K562 (cell line): ENCODE data around the gene ACHE. TPM values are rescaled to one million over a fixed set of nuclear protein-coding genes. Genes with fewer than 3 reads are reported as not detected.

Source experiments
- BRCA1 ChIP-seq, 2 experiments: fragments of 450-650 bp in 1 of 2; sonication (generic) in 1 of 2; formaldehyde crosslinking in 1 of 2; IDR thresholded peaks; 2 replicates each; pipeline versions ENCODE4 v1.5.0 to v1.6.1; 2017 to 2020; ENCODE audit warnings: mild to moderate bottlenecking in 1 of 2, missing genetic modification reagents in 1 of 2
- BRF1 ChIP-seq: IDR thresholded peaks from 3 replicates; pipeline ENCODE4 v1.6.1; 2011; ENCODE audit warnings: borderline replicate concordance, mild to moderate bottlenecking; ENCODE audit not compliant: insufficient read length; ENCODE audit errors: extremely low read depth
- CBFA2T3 ChIP-seq: fragments of 450-650 bp; IDR thresholded peaks from 2 replicates; pipeline ENCODE4 v1.6.1; 2017
- CCNT2 ChIP-seq: IDR thresholded peaks from 2 replicates; pipeline ENCODE4 v1.6.1; 2011; ENCODE audit warnings: borderline replicate concordance, low read depth, mild to moderate bottlenecking, moderate library complexity, mixed read lengths, low read length; ENCODE audit not compliant: insufficient read length; ENCODE audit errors: extremely low read depth
- ELK3 ChIP-seq: fragments of 450-650 bp; formaldehyde crosslinking; IDR thresholded peaks from 2 replicates; pipeline ENCODE4 v1.4.0; 2020; ENCODE audit warnings: mild to moderate bottlenecking
- FOXK2 ChIP-seq, 2 experiments: fragments of 450-650 bp; IDR thresholded peaks in 1 of 2; conservative IDR thresholded peaks in 1 of 2; 2 replicates each; pipeline ENCODE4 v1.6.1; 2016; ENCODE audit warnings: low read depth in 2 of 2, mild to moderate bottlenecking in 1 of 2
- HDAC1 ChIP-seq, 2 experiments: fragments of 450-650 bp; IDR thresholded peaks; 2 replicates each; pipeline ENCODE4 v1.6.1; 2016 to 2017; ENCODE audit warnings: inconsistent platforms in 1 of 2, mild to moderate bottlenecking in 1 of 2, moderate library complexity in 1 of 2
- MEF2A ChIP-seq: IDR thresholded peaks from 2 replicates; pipeline ENCODE4 v1.6.1; 2011; ENCODE audit warnings: low read depth, mild to moderate bottlenecking, low read length, moderate library complexity; ENCODE audit not compliant: control insufficient read depth
- NCOR1 ChIP-seq: fragments of 450-650 bp; IDR thresholded peaks from 2 replicates; pipeline ENCODE4 v1.6.1; 2016; ENCODE audit warnings: mild to moderate bottlenecking, moderate library complexity
- PREB ChIP-seq: sonication (generic); formaldehyde crosslinking; IDR thresholded peaks from 2 replicates; pipeline ENCODE4 v1.8.1; 2023; ENCODE audit warnings: mild to moderate bottlenecking, missing genetic modification reagents
- STAT5A ChIP-seq: IDR thresholded peaks from 2 replicates; pipeline ENCODE4 v1.6.1; 2012; ENCODE audit warnings: low read length, inconsistent platforms, borderline replicate concordance
- TAL1 ChIP-seq: fragments of 450-650 bp; IDR thresholded peaks from 2 replicates; pipeline ENCODE4 v1.6.1; 2016; ENCODE audit warnings: mild to moderate bottlenecking
- ZBTB11 ChIP-seq, 3 experiments: fragments of 200-800 bp in 1 of 3; fragments of 250-450 bp in 1 of 3; fragments of 450-650 bp in 1 of 3; sonication (Bioruptor Pico) in 1 of 3; sonication (Bioruptor generic) in 1 of 3; formaldehyde crosslinking in 1 of 3; IDR thresholded peaks; 2 replicates each; pipeline versions ENCODE4 v1.6.1 to v1.8.0; 2016 to 2022; ENCODE audit warnings: mild to moderate bottlenecking in 2 of 3, missing genetic modification characterization in 2 of 3, missing compliant biosample characterization in 1 of 3, moderate library complexity in 1 of 3
- ZBTB9 ChIP-seq: fragments of 450-650 bp; formaldehyde crosslinking; IDR thresholded peaks from 2 replicates; pipeline ENCODE4 v1.4.0; 2020; ENCODE audit warnings: mild to moderate bottlenecking, moderate library complexity
- ZEB2 ChIP-seq: fragments of 450-650 bp; IDR thresholded peaks from 2 replicates; pipeline ENCODE4 v1.6.1; 2016
- ZNF232 ChIP-seq: sonication (generic); formaldehyde crosslinking; IDR thresholded peaks from 2 replicates; pipeline ENCODE4 v1.8.0; 2022; ENCODE audit warnings: mild to moderate bottlenecking, missing genetic modification reagents
- ZNF274 ChIP-seq: IDR thresholded peaks from 2 replicates; pipeline ENCODE4 v1.6.1; 2011; ENCODE audit warnings: low read depth, mild to moderate bottlenecking, low read length, moderate library complexity, borderline replicate concordance
- ZNF740 ChIP-seq, 3 experiments: fragments of 200-800 bp in 1 of 3; sonication (Bioruptor generic) in 1 of 3; sonication (generic) in 1 of 3; formaldehyde crosslinking in 1 of 3; IDR thresholded peaks; 2 replicates each; pipeline versions ENCODE4 v1.6.1 to v1.8.0; 2016 to 2022; ENCODE audit warnings: mild to moderate bottlenecking in 2 of 3, missing compliant biosample characterization in 2 of 3, missing genetic modification characterization in 2 of 3, missing genetic modification reagents in 1 of 3
- polyA plus RNA-seq, 8 experiments: library from polyadenylated mRNA; depleted of rRNA in 4 of 8; stranded (reverse) in 5 of 8; unstranded in 3 of 8; fragments of >200 nt; fragmentation: Nextera tagmentation in 2 of 8; fragmentation: Illumina TruSeq in 1 of 8; extraction: Ambion mirVana in 2 of 8; extraction: Trizol in 1 of 8; gene quantifications; 2 replicates each; pipeline versions ENCODE4 v1.2.1 to v1.2.3, GENCODE V29; 2011 to 2014; ENCODE audit warnings: inconsistent platforms in 1 of 8, missing spikeins in 1 of 8
- total RNA-seq, 7 experiments: library from RNA; depleted of rRNA in 6 of 7; stranded (reverse); fragments of >200 nt in 6 of 7; fragmentation: Illumina TruSeq in 2 of 7; extraction: Trizol in 2 of 7; gene quantifications; 2 replicates each; pipeline versions ENCODE4 v1.2.1 to v1.2.3, GENCODE V29; 2011 to 2021; ENCODE audit warnings: low replicate concordance in 1 of 7

The ACHE gene
- total and polyA plus RNA-seq, 9 of the 15 experiments (the other 6 are each of a cell fraction or from before 2014, with no cell fraction given) = 0.04 to 8.8 (median 1.9) TPM

- TF ChIP-seq NCOR1 = peak; percentile 73
- TF ChIP-seq ZNF740 (CRISPR knock-in tag; IDR thresholded peaks at IDR 0.05) = no peak
- no peak for TF ChIP-seq ZNF740 (tag; IDR thresholded peaks at IDR 0.05)
- TF ChIP-seq ELK3 (CRISPR knock-in tag) = no peak
- TF ChIP-seq ZBTB9 (CRISPR knock-in tag) = no peak
- no peak for TF ChIP-seq ZNF232
- TF ChIP-seq STAT5A = peak; percentile 92
- TF ChIP-seq CCNT2 = peak; percentile 25
- TF ChIP-seq ZNF274 = peak; percentile 63; the same call in 1 of the 2 replicates
- no peak for TF ChIP-seq BRCA1 (IDR thresholded peaks at IDR 0.05)
- TF ChIP-seq BRCA1 (CRISPR knock-in tag; IDR thresholded peaks at IDR 0.05) = no peak
- TF ChIP-seq FOXK2 (conservative IDR thresholded peaks at IDR 0.05 in 1 of 2, IDR thresholded peaks at IDR 0.05 in 1 of 2; ENCODE audit: low read depth in 2 of 2) = peak; percentile 45 to 53; a peak in 2 of 4 replicates
- no peak for TF ChIP-seq BRF1
- peak in 1 of 2 experiments; percentile 39; a peak in 2 of 4 replicates for TF ChIP-seq HDAC1 (IDR thresholded peaks at IDR 0.05)
- peak; percentile 90 for TF ChIP-seq CBFA2T3
- no peak for TF ChIP-seq MEF2A
- peak; percentile 78 for TF ChIP-seq TAL1
- no peak for TF ChIP-seq ZBTB11 (CRISPR knock-in tag; IDR thresholded peaks at IDR 0.05)
- TF ChIP-seq ZEB2 = peak; percentile 69; the same call in 1 of the 2 replicates
- peak; percentile 7; the same call in 1 of the 2 replicates for TF ChIP-seq PREB (CRISPR knock-in tag)
Measured at GRCh38 chr7:100897772-100898454, 2.2 kb upstream of the ACHE start (continued).
